GM11168 (cell line): ENCODE measurements around the gene ISCU.
"Not testable (repeated sequence)": the region's sequence is repeated elsewhere in the genome, so short reads cannot be mapped to it uniquely, and the experiment has no call there.

Experiments used
- in situ Hi-C: fragments of 300-500 bp; cut with MboI; formaldehyde crosslinking; loops from one replicate; pipeline ENCODE4 v1.12.0; 2022; ENCODE audit warnings: low sequenced_read_pairs; ENCODE audit not compliant: unreplicated experiment

Gene ISCU

GRCh38 chr12:108586306-108586705, 23.9 kb downstream of the ISCU start:
- in situ Hi-C loops = no loop called here

GRCh38 chr12:108587826-108588225, 25.4 kb downstream of the ISCU start:
- in situ Hi-C loops = no loop called here

- in situ Hi-C loops = no loop called here
These were observed 26.8 kb downstream of the ISCU start for GRCh38 chr12:108589028-108589839.

DNA sequence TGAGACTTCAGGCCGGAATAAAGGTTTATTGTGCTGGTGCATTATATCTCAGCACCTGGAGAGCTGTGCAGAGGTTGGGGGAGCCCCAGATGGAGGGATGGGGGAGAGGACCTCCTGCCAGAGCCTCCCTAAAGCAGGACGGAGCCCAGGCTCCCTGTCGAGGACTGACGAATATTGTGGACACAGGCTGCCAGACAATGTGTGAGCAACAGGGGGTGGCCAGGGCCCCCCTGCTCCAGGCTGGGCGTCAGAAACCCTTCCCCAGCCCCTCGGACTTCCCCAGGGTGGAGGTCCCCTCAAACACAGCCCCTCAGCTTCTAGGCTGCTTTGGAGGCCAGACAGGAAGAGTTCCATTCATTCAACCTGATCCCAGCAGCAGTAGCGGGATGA, 27.4 kb downstream of the ISCU start:
- in situ Hi-C loops = no loop called here

DNA sequence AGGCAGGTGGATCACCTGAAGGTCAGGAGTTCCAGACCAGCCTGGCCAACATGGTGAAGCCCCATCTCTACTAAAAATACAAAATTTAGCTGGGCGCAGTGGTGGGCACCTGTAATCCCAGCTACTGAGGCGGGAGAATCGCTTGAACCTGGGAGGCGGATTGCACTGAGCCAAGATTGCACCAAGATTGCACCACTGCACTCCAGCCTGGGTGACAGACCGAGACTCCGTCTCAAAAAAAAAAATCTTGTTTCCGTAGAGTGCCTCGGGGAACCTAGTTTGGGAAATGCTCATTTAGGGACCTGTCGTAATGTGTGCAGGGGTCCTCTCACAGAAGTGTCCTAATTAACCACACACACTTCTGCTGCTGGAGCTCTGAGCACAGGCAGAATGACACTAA, 28.1 kb downstream of the ISCU start:
- in situ Hi-C loops = not testable (repeated sequence)

DNA sequence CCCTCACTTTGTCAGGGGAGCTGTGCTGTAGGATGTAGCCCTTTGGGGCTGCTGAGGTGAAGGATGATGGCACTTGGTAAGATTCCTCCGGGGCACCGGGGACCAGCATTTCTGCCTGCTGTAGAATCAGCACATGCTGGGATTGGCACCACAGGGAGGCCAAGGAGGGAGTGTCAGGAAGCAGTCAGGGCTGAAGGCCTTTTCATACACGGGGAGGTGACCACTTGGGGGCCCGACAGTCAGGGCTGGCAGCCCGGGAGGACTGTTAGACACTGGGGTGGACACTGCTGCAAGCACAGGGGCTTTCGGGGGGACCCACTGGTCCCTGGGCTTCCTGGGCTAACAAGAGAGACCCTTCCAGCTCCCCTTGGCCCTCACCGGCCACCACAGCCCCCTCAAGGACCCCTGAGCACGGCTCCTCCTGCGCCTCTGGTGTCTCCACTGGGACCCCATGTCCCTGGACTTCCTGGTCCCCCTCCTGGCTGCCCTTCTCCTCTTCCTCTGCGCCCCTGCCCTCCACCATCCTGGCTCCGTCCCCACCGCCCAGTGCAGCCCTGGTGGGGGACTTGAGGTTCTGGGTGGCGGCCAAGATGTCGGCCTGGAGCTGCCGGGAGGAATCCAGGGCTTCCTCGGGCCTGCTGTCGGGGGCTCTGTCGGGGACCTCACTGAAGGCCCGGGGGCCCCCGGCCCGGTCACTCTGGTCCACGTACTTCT, 29.0 kb downstream of the ISCU start:
- in situ Hi-C loops = no loop called here

DNA sequence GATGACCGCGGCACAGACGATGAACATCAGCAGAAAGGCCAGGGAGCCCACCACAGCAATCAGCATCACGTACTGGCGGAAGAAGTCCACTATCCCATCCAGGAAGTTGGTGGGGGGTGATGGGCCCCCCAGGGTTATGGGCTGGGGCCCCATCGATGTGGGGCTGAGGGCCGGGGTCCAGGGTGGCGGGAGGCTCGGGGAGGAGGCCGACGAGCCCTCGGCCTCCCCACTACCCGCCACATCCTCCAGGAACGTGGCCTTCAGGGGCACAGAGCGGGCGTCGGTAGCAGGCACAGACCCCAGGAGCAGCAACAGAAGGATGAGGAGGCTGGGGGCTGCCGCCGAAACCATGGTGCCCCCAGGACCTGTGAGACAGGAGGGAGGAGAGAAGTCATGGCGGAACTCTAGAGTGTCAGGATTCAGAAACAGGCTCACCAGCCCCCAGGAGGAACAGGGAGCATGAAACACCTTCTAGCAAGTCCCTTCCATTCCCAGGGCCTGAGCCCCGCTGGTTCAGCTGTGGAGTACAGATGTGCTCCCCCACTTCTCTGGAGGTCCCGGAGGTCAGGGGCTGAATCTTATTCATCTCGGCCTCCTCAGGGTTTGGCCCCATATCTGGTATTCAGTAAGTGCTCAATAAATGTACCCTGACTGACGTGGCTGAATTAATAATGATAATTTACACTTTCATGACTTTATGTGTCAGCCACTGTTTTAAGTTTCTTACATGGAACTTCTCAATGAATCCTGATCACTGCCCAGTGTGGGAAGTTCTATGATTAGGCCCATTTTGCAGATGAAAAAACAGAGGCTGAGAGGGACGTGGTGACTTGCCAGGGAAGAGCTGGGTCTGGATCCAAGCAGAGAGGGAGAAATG, 29.9 kb downstream of the ISCU start:
- in situ Hi-C loops = no loop called here

GRCh38 chr12:108594323-108594903, 32.0 kb downstream of the ISCU start:
- in situ Hi-C loops = no loop called here

DNA sequence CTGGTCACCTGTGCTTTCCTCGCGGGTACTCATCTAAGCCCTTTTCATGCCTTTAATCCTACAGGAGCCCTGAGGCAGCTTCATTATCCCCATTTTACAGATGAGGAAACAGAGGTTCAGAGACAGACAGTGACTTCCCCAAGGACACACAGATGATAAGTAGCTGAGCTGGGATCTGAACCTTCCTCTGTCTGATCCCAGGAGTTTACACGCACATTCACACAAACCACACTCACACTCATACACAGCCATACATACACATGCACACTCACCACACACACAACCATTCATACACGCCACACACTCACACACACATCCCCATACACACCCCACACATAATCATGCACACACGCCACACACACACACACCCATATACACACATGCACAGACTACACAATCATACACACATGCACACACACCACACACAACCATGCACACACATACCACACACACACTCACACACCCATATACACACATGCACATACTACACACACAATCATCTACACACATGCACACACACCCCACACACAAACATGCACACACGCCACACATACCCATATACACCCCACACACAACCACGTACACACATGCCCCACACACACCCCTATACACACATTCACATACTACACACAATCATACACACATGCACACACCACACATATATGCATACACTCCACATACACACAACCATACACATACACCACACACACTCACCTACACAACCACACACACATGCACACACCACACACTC, 32.7 kb downstream of the ISCU start:
- in situ Hi-C loops = no loop called here

GRCh38 chr12:108595711-108596647, 33.6 kb downstream of the ISCU start:
- in situ Hi-C loops = no loop called here

DNA sequence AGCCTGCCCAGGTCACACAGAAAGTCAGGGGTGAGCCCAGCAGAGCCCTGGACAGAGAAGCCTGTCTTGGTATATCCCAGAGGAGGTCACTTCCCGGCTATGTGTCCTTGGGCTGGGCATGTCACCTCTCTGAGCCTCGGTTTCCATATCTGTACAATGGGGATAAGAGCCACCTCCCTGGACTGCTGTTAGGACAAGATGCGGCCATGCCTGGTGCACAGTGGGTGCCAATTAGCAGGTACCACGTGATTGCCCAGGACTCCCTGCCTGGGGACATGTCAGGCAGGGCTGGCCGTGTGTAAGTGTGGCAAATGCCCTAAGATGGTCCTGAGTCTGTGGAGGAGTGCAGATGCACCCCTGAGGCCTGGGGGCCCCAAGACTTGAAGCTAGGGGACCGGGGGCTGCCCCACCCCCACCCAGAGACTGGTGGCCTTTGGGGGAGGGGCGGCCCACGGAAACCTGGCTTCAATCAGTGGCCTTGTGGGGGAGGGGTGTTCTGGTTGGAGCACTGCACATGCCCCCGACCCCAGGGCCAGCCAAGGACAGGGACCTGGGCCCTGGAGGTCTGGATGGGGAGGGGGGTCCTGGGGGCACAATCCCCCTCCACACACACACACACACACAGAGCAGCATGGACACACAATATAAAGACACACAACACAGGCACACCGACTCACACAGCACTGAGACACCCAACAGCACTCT, 34.6 kb downstream of the ISCU start:
- in situ Hi-C loops = no loop called here

DNA sequence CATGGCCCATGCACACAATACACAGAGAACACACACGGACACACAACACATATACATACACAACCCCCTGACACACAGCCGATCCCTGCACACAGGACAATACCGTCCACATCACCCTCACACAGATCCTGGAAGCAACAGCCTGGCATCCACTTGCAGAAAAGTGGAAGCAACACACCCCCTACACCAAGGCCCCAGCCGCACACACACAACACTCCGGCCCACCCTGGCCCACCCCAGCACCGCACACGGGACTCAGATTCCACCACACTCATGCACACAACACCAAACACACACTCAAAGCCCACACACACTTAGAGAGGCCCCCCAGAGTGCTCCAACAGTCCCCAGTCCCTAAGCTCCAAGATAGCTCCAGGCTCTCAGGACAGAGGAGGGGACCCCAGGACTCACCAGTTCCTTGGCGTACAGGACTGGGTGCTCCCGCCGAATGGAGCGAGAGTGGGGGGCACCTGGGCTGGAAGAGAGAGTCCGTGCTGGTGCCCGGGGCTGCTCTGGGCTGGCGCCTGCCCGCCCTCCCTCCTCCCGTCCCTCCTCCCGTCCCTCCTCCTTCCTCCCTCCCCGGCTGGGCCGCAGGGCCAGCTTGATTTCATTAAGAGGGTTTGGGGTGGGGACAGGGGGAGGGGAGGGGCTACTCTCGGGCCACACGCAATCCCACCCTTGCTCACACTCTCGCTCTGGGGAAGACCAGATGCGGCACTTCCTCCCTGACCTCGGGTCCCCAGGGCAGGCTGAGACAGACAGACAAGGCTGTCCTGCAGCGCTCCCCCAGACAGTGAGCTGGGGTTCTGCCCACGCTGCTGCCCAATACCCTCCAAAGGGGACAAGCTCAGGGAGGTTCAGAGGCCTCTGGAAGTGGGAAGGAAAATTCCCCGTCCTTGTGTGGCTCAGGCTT, 35.4 kb downstream of the ISCU start, which contains the start of gene TMEM119:
Gene TMEM119 (minus strand): TSS at position 526 of the 913 bp plus-strand sequence. CDS start 5,701 bp downstream, outside the sequence.
- in situ Hi-C loops = no loop called here

DNA sequence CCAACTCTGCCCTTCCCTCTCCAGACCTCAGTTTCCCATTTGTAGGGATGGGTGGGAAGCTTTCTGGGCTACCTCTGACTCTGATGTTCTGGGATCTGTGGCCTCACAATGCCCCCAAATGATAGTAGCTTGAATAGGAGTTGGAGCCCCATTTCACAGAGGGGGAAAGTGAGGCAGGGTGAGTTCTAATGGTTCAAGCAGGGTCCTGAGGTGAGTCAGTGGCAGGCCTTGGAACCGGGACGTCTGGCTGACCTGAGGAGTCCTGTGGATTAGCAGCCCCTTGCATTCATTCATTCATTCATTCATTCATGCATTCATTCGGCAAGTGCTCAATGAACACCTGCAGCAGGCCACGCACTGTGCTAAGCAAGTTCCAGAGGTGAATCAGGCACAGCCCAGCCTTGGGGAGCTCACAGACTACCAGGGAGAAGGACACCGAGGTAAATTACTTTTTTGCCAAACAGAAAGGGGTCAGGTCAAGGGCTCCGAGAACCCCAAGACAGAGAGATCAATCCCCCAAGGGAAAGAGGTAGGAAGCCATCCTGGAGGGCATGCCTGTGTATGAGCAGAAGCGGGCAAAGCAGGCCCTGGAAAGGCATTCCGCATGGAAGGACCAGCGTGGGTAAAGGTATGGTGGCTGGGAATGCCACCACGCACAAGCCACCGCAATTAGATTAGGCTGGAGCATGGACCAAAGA, 36.3 kb downstream of the ISCU start:
- in situ Hi-C loops = no loop called here

- in situ Hi-C loops = no loop called here
These were observed 37.1 kb downstream of the ISCU start for GRCh38 chr12:108599541-108599940.

GRCh38 chr12:108599948-108600701, 37.7 kb downstream of the ISCU start:
- in situ Hi-C loops = no loop called here

- in situ Hi-C loops = no loop called here
These were observed 38.3 kb downstream of the ISCU start for GRCh38 chr12:108600702-108601007.
